GM12875 (cell line): ENCODE measurements around the gene IQGAP3.
A peak's percentile ranks its signal among the peaks of the same experiment; 100 is the strongest.

Source experiments
- H3K4me3 ChIP-seq: one replicate; pipeline ENCODE4 v1.5.1; 2011; ENCODE audit warnings: low read depth, low read length, control low read depth
- CTCF ChIP-seq: IDR thresholded peaks from 2 replicates; pipeline ENCODE4 v1.5.1; 2011; ENCODE audit warnings: low read depth, mild to moderate bottlenecking, control low read depth, inconsistent platforms, low read length, moderate library complexity, borderline replicate concordance; ENCODE audit not compliant: insufficient read depth

The IQGAP3 gene

DNA sequence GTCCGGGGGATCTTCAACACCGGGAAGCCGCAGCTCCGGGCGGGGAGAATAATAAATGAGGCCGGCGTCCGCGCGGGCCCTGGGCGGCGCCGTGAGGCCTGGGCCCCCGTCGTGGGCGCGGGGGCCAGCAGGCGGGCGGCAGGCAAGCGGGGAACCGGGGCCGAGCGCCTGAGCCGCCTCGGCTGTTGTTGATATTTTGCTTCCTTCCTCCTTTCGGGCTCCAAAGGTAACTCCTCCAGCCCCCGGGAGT is 71.9 kb downstream of the IQGAP3 start, which contains the start of gene MEF2D:
Gene MEF2D, minus strand, starts transcription at position 233 of the 250 bp plus-strand sequence. CDS start 17,483 bp downstream, outside the sequence.
- peak within 1 kb of the TSS; percentile 81 for H3K4me3 ChIP-seq
- TF ChIP-seq CTCF, result no peak

GRCh38 chr1:156499842-156500542 is 72.4 kb downstream of the IQGAP3 start:
- peak overlapping the region; percentile 70 for H3K4me3 ChIP-seq
- TF ChIP-seq CTCF, result no peak

GRCh38 chr1:156499194-156499841 is 73.0 kb downstream of the IQGAP3 start:
- peak overlapping the region; percentile 70 for H3K4me3 ChIP-seq
- TF ChIP-seq CTCF, result no peak

- TF ChIP-seq CTCF, result no peak
- H3K4me3 ChIP-seq, result peak overlapping the region; percentile 70
Observed at GRCh38 chr1:156498432-156499193, 73.8 kb downstream of the IQGAP3 start.

- H3K4me3 ChIP-seq, result peak overlapping the region; percentile 70
- TF ChIP-seq CTCF, result no peak
Observed at GRCh38 chr1:156497743-156498431, 74.5 kb downstream of the IQGAP3 start.

DNA sequence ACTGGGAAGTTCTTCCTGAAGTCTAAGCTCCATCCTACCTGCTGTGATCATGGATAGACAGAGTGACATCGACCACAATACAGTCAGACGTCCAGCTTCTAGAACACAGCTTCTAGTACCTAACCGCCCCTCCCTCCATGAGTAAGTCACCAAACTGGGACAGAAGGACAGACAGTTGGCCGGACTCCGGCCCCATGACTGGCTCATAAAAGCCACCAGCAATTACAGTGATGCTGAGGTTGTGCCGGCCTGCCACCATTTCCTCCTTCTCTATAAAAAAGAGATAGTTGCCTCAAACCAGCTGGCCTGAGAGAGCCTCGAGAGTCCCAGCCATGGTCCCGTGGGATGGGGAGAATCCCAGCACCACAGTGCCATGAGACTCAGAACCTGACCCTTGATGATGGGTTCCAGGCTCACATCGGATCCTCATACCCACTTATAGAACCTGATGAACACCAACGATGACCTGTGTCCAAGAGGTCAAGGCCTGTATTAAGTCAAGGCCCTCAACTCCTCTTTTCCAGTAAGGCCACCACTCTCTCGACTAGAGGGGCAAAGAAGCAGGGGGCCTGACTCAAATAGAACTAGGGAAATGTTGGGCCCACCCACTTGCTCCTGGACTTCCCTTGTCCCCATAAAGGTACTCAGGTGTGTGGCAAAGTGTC is 75.2 kb downstream of the IQGAP3 start:
- no peak for TF ChIP-seq CTCF
- H3K4me3 ChIP-seq, result peak overlapping the region; percentile 26
